ENCODE results near the gene DCAF7. TPM values are rescaled to one million over a fixed set of nuclear protein-coding genes. Genes with fewer than 3 reads are reported as not detected.

The DCAF7 gene
- polyA plus RNA-seq, 1 donor = 77.5 TPM

DNA sequence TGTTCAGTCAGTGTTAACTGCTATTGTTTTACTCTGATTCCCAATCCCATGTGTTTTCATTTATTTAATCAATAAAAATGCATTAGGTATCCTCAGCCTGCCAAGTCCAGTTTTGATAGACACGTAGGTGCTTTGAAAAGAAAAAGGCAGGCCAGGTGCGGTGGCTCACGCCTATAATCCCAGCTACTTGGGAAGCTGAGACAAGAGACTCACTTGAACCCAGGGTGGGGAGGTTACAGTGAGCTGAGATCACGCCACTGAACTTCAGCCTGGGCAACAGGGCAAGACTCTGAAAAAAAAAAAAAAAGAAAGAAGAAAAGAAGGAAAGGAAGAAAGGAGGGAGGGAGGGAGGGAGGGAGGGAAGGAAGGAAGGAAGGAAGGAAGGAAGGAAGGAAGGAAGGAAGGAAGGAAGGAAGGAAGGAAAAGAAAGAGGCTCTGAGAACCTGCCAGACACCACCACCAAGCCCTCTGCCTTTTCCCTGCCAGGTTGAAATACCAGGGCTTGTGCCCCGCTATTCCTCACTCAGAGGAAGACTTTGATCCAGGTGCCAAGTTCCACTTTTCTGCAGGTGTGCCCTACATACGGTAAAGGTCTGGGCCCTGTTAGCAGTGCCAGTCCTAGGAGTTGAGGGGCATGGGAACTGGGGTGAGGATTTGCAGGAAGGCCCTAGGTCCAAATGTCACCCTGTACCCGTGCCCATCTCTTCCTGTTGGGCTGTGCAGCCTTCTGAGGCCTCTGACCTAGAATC lies 37.2 kb upstream of the DCAF7 start:
- H3K4me1 ChIP-seq (ENCODE audit: control insufficient read depth, insufficient read depth, low read length) = peaks cover 17% of the 10 kb centered on the region
- H3K27me3 ChIP-seq (ENCODE audit: control insufficient read depth, insufficient read depth, low read length) = no peaks in the 10 kb centered on the region
- H3K4me3 ChIP-seq (ENCODE audit: low read length) = no peak overlapping the region
- H3K27ac ChIP-seq (ENCODE audit: low read length) = no peak overlapping the region
- no peaks in the 10 kb centered on the region for H3K9me3 ChIP-seq (ENCODE audit: control insufficient read depth, low read depth, low read length)
- H3K36me3 ChIP-seq (ENCODE audit: control insufficient read depth, insufficient read depth, low read length) = no peaks in the 10 kb centered on the region
- peak in 1 of 2 donors; percentile 49 for DNase-seq
- no CpG with 5 or more reads among the region's 7 CpGs for WGBS (ENCODE audit: insufficient coverage, low lambda C conversion rate)

DNA sequence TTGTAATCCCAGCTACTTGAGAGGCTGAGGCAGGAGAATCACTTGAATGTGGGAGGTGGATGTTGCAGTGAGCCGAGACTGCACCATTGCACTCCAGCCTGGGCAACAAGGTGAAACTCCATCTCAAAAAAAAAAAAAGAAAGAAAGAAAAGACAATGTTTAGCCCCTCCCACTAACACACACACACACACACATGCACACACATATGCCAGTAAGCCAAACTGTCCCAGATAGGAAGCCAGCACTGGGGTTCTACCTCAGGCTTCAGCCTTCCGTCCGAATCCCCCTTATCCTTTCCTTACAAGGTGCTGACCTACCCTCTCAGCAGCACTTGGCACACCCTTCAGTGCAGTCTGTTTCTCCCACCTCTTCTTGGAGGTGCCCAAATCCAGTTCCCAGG lies 35.8 kb upstream of the DCAF7 start:
- no peak for DNase-seq
- WGBS (ENCODE audit: insufficient coverage, low lambda C conversion rate) = no CpG with 5 or more reads among the region's 3 CpGs
- H3K27ac ChIP-seq (ENCODE audit: low read length) = no peak overlapping the region
- H3K36me3 ChIP-seq (ENCODE audit: control insufficient read depth, insufficient read depth, low read length) = no peaks in the 10 kb centered on the region
- H3K27me3 ChIP-seq (ENCODE audit: control insufficient read depth, insufficient read depth, low read length) = no peaks in the 10 kb centered on the region
- H3K9me3 ChIP-seq (ENCODE audit: control insufficient read depth, low read depth, low read length) = no peaks in the 10 kb centered on the region
- no peak overlapping the region for H3K4me3 ChIP-seq (ENCODE audit: low read length)
- peaks cover 31% of the 10 kb centered on the region for H3K4me1 ChIP-seq (ENCODE audit: control insufficient read depth, insufficient read depth, low read length)

GRCh38 chr17:63514974-63515373 lies 35.3 kb upstream of the DCAF7 start:
- H3K36me3 ChIP-seq (ENCODE audit: control insufficient read depth, insufficient read depth, low read length) = no peaks in the 10 kb centered on the region
- no CpG with 5 or more reads among the region's 2 CpGs for WGBS (ENCODE audit: insufficient coverage, low lambda C conversion rate)
- DNase-seq = no peak
- no peak overlapping the region for H3K4me3 ChIP-seq (ENCODE audit: low read length)
- no peaks in the 10 kb centered on the region for H3K9me3 ChIP-seq (ENCODE audit: control insufficient read depth, low read depth, low read length)
- H3K27ac ChIP-seq (ENCODE audit: low read length) = no peak overlapping the region
- peaks cover 36% of the 10 kb centered on the region for H3K4me1 ChIP-seq (ENCODE audit: control insufficient read depth, insufficient read depth, low read length)
- H3K27me3 ChIP-seq (ENCODE audit: control insufficient read depth, insufficient read depth, low read length) = no peaks in the 10 kb centered on the region

DNA sequence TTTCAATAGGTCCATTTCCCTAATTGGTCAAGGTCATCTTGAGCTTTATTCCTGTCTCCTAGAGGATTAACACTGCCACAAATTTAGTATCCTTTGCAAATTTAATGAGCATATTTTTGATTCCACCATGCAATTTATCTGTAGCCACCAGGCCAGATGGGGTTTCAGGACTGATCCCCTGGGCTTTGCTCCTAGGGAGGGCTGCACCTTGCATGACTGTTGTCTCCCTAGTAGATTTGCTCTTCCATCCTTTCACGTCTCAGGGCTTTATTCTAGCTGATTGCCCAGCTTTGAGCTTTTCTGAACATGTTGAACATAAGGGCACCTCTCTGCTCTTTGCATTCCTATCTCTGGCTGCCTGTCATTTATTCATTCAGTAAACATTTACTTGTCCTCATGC lies 34.9 kb upstream of the DCAF7 start:
- DNase-seq = no peak
- no peaks in the 10 kb centered on the region for H3K36me3 ChIP-seq (ENCODE audit: control insufficient read depth, insufficient read depth, low read length)
- WGBS (ENCODE audit: insufficient coverage, low lambda C conversion rate) = no CpG with 5 or more reads among the region's 1 CpG
- H3K9me3 ChIP-seq (ENCODE audit: control insufficient read depth, low read depth, low read length) = no peaks in the 10 kb centered on the region
- no peak overlapping the region for H3K4me3 ChIP-seq (ENCODE audit: low read length)
- no peaks in the 10 kb centered on the region for H3K27me3 ChIP-seq (ENCODE audit: control insufficient read depth, insufficient read depth, low read length)
- H3K27ac ChIP-seq (ENCODE audit: low read length) = no peak overlapping the region
- H3K4me1 ChIP-seq (ENCODE audit: control insufficient read depth, insufficient read depth, low read length) = peaks cover 40% of the 10 kb centered on the region

DNA sequence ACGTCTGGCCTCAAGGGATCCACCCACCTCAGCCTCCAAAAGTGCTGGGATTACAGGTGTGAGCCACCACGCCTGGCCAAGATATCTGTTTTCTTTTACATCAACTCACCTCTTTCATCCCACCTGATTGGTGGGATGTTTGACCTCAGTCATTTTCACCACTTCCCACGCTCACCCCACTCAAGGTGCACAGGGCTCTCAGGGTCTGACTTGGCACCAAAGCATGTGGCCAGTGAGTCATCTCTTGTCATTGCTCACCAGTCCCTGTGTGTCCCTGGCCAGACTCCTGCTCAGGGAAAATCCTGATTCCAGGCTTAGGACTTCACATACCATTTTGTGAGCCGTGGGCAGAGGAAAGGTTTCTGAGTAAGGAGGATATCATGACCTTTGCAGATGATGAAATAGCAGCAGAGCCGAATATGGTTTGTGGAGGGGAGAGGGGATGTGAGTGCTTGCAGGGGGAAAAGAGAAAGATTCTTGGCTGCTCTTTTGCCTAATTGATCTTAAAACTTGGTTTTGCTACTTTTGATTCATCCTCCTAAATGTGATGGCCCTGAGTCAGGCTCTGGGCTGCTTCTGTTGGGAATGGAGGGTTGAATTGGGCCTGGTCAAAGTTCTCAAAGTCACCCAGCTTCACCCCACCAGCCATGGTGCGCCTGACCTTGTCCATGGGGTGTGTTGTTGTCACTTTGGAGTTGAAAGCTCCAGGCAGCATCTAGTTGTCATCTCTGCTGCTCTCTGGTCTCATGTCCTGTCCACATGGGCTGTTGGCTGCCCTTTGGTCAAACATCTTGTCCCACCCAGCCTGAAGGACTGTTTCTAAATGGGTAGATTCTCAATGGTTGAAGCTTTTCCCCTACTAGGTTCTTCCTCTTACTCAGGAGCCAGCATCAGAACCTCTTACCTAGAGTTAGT lies 33.1 kb upstream of the DCAF7 start:
- peaks cover 56% of the 10 kb centered on the region for H3K4me1 ChIP-seq (ENCODE audit: control insufficient read depth, insufficient read depth, low read length)
- no peaks in the 10 kb centered on the region for H3K36me3 ChIP-seq (ENCODE audit: control insufficient read depth, insufficient read depth, low read length)
- 80% methylated on average over 1 of the region's 6 CpGs for WGBS (ENCODE audit: insufficient coverage, low lambda C conversion rate)
- H3K27ac ChIP-seq (ENCODE audit: low read length) = peak overlapping the region; percentile 86
- H3K4me3 ChIP-seq (ENCODE audit: low read length) = no peak overlapping the region
- DNase-seq = peak in 1 of 2 donors; percentile 40
- no peaks in the 10 kb centered on the region for H3K9me3 ChIP-seq (ENCODE audit: control insufficient read depth, low read depth, low read length)
- no peaks in the 10 kb centered on the region for H3K27me3 ChIP-seq (ENCODE audit: control insufficient read depth, insufficient read depth, low read length)

DNA sequence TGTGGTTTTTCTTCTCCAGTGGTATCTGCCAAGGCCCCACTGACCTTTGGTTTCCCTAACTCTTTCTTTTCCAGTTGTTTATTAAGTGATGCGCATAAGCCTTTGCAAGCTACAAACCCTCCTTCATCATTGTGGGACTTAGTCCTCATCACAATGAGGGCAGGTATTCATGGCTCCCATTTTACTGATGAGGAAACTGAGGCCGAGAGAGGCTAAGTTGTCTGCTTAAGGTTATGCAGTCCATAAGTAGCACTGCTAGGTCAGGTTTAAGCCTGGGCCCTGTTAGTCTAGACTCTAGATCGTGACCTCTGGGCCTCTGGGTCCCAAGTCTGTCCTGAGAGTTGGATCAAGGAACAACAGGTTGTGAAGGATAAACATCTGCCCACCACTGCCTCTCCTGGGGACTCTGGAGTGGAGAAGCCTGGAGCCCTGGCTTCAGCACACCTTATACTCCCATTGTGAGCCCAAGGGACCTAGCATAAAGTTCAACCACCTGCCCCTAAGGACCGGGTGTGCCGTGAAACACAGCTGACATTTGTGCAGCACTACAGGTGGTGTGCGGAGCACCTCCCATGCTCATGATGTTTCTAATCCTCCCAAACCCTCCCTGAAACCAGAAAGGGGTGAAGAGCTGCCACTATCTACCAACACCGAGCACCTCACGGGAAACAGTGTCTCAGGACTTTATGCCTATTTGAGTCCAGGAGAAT lies 32.3 kb upstream of the DCAF7 start:
- WGBS (ENCODE audit: insufficient coverage, low lambda C conversion rate) = 83% methylated on average over 1 of the region's 8 CpGs
- H3K27ac ChIP-seq (ENCODE audit: low read length) = peak overlapping the region; percentile 86
- H3K36me3 ChIP-seq (ENCODE audit: control insufficient read depth, insufficient read depth, low read length) = no peaks in the 10 kb centered on the region
- H3K4me1 ChIP-seq (ENCODE audit: control insufficient read depth, insufficient read depth, low read length) = peaks cover 57% of the 10 kb centered on the region
- no peak overlapping the region for H3K4me3 ChIP-seq (ENCODE audit: low read length)
- DNase-seq = peak in 1 of 2 donors; percentile 67
- H3K27me3 ChIP-seq (ENCODE audit: control insufficient read depth, insufficient read depth, low read length) = no peaks in the 10 kb centered on the region
- no peaks in the 10 kb centered on the region for H3K9me3 ChIP-seq (ENCODE audit: control insufficient read depth, low read depth, low read length)

- no CpG with 5 or more reads among the region's 1 CpG for WGBS (ENCODE audit: insufficient coverage, low lambda C conversion rate)
- H3K27me3 ChIP-seq (ENCODE audit: control insufficient read depth, insufficient read depth, low read length) = no peaks in the 10 kb centered on the region
- no peaks in the 10 kb centered on the region for H3K9me3 ChIP-seq (ENCODE audit: control insufficient read depth, low read depth, low read length)
- DNase-seq = no peak
- H3K4me1 ChIP-seq (ENCODE audit: control insufficient read depth, insufficient read depth, low read length) = peaks cover 64% of the 10 kb centered on the region
- H3K4me3 ChIP-seq (ENCODE audit: low read length) = no peak overlapping the region
- H3K36me3 ChIP-seq (ENCODE audit: control insufficient read depth, insufficient read depth, low read length) = no peaks in the 10 kb centered on the region
- peak overlapping the region; percentile 86 for H3K27ac ChIP-seq (ENCODE audit: low read length)
Measured at GRCh38 chr17:63519116-63519881, 31.0 kb upstream of the DCAF7 start.

DNA sequence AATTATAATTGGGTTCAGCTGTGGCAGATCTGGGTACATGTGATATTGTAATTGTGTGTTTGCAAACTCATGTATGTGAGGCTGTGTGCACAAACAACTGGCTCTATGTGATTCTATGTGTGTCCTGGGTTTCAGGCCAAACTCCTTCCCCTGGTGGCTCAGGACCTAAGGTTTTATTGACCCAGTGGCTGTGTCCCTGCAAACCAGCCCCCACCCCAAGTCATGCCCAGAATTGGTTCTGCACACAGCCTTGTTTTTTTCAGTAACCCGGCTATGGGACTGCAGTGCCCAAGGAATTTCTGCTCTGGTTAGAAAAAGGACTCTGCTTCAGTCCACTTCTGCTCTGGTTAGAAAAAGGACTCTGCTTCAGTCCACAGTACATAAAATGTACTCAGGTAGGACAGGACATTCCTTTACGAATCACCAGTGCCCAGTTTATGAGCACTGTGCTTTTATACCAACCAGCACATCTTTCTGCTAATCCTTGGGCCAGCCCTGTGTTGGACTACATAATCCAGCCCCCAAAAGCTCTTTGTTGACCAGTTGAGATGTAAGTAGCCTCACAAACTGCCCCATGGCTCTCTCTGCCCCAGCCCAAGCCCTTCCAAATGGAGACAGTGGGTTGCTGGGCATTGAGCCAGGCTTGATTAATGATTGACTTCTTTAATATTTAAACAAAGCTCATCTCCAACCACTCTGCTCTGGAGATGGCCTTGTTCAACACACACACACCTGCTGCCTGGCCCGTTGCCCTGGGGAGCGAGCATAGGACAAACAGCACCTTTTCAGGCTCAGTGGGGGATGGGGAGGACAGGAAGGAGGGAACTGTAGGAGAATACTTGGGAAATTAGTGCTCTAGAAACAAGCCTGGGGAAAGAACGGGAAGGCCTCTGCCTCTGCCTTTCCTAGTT lies 30.1 kb upstream of the DCAF7 start:
- no peaks in the 10 kb centered on the region for H3K36me3 ChIP-seq (ENCODE audit: control insufficient read depth, insufficient read depth, low read length)
- no peaks in the 10 kb centered on the region for H3K9me3 ChIP-seq (ENCODE audit: control insufficient read depth, low read depth, low read length)
- H3K4me1 ChIP-seq (ENCODE audit: control insufficient read depth, insufficient read depth, low read length) = peaks cover 64% of the 10 kb centered on the region
- DNase-seq = peak; percentile 95 to 98
- H3K4me3 ChIP-seq (ENCODE audit: low read length) = no peak overlapping the region
- WGBS (ENCODE audit: insufficient coverage, low lambda C conversion rate) = 0% methylated on average over 2 of the region's 5 CpGs
- no peaks in the 10 kb centered on the region for H3K27me3 ChIP-seq (ENCODE audit: control insufficient read depth, insufficient read depth, low read length)
- peak overlapping the region; percentile 86 for H3K27ac ChIP-seq (ENCODE audit: low read length)

DNA sequence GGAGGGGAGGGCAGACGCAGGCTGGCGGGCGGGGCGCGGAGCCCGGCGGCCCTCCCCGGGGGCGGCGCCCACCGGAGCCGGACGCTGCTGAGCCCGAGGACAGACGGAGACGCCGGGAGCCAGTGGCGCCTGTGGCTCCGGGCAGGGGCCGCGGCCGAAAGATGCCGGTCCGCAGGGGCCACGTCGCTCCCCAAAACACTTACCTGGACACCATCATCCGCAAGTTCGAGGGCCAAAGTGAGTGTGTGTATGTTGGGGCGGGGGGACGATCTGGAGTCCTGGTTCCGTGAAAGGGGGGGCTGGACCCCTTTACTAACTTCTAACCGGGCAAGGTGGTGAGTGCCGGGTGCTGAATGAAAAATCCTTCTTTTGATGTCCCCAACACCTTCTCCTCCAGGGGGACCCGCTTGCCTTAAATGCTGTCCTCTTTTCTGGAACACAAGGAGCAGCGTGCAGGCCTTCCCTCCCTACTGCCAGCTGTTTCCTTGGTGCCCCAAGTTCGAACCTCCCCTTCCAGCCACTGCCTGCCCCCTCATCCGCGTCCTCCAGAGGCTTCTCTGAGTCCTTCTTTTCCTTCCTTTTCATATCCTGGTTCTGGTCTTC lies 26.9 kb upstream of the DCAF7 start, which contains the start of gene KCNH6:
TSS of gene KCNH6 (plus strand) at position 106 of the 603 bp plus-strand sequence. CDS start at position 162, 56 bp downstream.
- WGBS (ENCODE audit: insufficient coverage, low lambda C conversion rate) = 37% methylated on average over 3 of the region's 38 CpGs
- peak within 1 kb of the TSS; percentile 86 for H3K27ac ChIP-seq (ENCODE audit: low read length)
- H3K27me3 ChIP-seq (ENCODE audit: control insufficient read depth, insufficient read depth, low read length) = peaks cover 4% of the 10 kb centered on the region
- peaks cover 49% of the 10 kb centered on the region for H3K4me1 ChIP-seq (ENCODE audit: control insufficient read depth, insufficient read depth, low read length)
- H3K36me3 ChIP-seq (ENCODE audit: control insufficient read depth, insufficient read depth, low read length) = no peaks in the 10 kb centered on the region
- H3K9me3 ChIP-seq (ENCODE audit: control insufficient read depth, low read depth, low read length) = no peaks in the 10 kb centered on the region
- no peak for DNase-seq
- H3K4me3 ChIP-seq (ENCODE audit: low read length) = peak within 1 kb of the TSS; percentile 44
